GM03348 (cell line): Measurements from ENCODE around the gene IL1A.

Experiments
- DNase-seq: peaks from one replicate; pipeline ENCODE4 v3.0.0; 2012; ENCODE audit warnings: low spot score

The IL1A gene

DNA sequence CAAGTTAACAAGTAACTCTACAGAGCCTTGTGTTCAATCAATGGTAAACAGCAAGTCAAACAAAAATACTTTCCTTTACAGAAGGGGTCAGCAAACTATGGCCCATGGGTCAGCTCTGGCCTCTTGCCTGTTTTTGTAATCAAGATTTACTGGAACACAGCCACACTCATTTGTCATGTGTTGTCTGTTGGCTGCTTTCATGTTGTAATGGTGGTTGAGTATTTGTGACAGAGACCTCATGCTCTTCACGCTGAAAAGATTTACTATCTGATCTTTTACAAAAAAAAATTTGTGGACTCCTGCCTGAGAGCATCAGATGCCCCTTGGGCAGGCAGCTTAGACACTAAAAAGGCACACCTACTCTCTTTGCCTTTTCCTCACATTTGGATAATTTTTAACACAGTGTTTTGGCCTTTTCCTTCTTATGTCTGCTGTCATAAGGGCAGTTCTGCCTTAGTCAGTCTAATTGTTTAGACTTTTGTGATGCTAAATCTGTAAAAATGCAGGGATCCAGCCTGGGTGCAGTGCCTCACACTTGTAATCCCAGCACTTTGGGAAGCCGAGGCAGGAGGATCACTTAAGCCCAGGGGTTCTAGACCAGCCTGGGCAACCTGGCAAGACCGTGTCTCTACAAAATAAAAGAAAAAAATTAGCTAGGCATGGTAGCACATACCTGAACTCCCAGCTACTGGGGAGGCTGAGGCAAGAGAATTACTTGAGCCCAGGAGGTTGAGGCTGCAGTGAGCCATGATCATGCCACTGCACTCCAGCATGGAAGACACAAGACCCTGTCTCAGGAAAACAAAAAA is 34.0 kb upstream of the IL1A start:
- no peak for DNase-seq

DNA sequence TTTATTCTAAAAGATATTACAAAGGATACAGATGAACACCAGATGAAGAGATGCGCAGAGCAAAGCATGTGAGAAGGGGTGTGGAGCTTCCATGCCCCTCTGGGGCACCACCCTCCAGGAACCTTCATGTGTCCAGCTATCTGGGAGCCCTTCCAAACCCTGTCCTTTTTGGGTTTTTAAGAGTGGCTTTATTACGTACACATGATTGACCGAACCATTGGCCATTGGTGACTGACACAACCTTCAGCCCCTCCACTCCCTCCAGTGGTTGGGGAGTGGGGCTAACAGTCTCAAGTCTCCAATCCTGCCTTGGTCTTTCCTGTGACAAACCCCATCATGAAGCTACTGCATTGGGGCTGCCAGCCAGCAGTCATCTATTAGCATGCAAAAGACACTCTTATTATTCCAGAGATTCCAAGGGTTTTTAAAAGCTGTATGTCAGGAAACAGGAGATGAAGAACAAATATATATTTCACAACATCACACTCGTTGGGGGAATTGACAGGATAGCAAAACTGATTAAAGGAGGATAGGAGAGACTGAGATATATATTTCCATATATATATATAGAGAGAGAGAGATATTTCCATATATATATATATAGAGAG is 32.9 kb upstream of the IL1A start:
- DNase-seq, result no peak

DNA sequence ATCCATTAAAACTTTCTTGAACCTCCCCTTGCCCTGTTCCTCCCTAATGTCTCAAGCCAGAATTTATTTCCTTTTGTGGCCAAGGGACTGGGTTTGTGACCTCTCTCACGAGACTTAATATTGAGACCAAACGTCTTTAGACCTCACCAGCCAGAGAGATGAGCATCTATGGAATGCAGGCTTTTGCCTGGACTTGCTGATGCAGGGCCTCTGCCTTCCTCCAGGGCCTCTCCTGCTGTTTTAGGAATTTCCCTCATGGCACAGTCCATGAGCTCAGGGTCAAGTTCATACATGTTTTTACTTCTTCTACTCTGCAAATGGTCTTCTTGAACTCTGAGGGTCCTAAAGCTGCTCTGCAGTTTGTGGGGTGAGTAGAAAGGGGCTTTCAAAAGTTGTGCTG is 30.0 kb upstream of the IL1A start:
- peak; percentile 55 for DNase-seq

DNA sequence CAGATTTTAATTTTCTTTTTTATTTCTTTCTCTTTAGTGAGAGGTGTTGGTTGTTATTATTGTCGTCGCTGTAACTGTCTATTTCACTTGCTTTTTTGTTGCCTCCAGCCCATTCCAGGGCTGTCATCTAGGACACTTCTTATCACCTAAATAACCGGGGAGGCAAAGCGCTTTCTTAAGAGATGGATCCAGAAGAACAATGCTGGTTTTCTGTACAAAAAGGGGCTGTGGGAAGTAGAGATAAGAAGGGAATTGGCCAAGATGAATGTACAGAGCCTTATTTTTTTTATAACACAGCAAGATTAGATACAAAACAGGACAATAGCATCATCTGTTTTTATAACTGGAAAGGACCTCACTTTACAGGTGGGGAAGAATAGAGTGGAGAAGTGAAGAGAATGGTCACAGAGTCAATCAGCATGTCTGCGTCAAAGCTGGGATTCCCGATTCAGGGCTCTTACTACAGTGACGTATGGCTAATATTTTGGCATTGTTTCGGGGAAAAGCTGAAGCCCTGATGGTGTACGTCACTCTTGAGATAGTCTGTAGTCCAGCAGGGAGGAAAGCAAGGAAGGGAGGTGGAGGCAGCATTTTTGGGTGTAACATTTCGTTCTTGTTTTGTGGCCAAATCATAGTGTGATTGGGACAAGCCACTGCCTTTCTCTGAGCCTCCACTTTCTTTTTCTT is 29.1 kb upstream of the IL1A start:
- no peak for DNase-seq

DNA sequence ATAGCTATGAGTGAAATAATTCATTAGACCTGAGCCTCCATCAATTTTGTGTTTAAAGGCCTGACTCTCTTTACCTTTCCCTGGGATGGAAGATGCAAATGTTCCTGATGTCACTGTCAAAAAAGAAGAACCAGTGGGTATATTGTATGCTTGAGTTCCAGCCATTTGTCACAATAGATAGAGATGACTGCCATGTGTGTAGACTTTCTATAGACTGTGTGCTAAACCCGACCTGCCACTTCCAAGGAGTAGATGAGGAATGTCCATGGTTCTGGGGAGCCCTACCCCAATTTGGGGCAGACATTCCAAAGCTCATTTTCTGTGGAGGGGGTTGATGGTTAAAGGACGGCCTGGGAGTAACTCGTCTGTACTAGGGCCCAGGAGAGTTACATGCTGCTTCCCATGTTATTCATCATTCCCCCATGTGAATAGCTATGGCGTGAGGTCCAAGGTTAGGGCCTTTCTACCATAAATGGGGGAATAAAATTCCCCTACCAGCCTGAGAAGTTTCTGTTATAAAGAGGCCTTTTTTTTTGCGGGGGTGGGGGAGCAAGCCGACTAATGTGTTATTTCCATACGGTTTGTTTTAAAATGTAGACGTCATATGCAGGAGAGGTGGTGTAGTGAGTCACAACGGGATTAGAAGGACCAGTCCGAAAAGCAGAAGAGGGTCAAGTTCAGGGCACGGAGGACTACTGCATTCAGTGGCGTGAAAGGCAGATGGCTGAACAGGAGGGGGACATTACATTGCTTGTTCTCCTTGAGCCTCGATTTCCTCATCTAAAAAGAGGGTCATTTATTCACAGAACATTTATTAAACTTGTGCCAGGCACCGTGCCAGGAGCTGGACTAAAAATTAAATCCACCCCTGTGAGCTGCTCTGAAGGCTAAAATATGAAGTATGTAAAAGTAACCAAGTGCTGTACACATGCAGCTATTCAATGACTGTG is 28.3 kb upstream of the IL1A start:
- DNase-seq, result no peak

DNA sequence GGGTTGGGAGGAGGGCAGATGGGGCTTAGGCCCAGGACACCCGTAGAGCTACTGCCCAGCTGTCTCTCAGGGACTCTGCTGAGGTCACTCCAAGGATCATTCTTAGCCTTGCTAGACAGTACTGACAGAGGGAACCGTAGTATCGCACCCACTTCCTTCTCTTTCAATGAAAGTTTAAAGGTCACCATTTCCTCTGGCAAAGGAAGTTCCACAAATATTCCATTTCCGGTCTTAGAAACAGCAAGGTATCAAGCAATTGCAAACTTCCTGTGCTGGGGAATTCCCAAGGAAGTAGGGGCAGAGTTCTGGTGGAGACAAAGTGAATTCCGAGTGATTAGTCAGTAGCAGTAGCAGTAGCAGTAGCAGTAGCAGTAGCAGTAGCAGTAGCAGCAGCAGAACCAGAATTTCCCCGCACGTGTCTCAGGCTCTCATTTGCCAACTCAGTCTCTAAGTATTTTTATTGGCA is 27.6 kb upstream of the IL1A start:
- peak; percentile 70 for DNase-seq

DNA sequence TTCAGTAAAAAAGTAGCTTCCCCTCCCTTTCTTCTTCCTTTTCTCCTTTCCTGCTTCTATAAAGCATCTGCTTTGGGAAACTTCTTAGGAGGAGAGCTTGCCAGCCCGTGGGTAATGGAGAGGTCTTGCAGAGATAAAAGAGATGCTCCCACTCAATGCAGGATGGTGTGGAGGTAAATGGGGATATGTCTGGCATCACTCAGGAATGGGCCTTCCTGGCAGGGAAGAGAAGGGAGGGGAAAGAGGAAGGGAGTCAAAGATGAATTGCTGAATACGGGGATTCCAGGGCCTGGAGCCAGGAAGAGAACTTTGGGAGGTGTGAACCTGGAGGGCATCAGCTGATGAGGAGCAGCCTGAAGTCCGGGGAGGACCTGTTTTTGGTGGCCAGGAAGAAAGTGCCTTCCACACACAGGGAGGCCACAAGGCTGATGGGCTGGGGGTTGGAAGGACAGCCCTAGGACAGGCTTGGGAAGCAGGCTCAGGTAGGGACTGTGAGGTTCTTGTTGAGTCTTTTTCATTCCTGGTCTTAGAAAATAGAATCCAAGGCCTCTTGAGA is 27.1 kb upstream of the IL1A start:
- no peak for DNase-seq

DNA sequence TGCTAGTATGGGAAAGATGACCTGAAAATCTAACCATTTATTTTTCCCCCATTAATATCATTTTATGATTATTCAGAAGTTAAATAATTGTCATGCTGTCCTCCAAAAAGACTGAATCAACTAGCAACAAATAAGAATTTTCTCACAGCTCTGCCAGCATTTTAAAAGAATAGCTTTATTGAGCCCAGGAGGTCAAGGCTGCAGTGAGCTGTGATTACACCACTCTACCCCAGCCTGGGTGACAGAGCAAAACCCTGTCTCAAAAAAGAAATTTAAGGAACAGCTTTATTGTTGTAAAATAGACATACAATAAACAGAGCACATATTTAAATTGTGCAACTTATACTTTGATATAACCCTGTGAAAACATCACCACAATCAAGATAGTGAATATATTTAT is 24.8 kb upstream of the IL1A start:
- DNase-seq, result no peak

DNA sequence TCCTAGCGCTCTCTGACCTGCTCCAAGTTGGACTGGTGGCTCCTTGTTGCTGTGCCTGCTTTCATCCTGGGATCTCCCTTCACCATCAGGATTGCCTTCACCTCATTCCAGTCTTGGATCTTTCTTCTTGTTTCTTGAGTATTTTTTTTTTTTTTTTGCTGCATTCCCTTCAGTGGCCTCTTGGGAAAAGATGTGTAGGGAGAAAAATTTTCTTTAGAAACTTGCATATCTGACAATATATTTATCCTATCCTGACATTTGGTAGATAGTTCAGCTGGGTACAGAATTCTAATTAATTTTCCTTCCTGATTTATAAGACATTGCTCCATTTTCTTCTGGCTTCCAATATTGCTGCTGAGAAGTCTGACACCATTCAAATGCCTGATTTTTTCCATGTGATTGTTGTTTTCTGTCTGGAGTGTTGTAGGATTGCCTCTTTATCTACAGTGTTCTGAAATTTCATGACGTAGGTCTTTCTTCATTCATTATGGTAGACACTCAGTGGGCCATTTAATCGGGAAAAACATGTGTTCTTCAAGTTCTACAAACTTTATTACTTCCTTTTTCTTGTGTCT is 23.0 kb upstream of the IL1A start:
- no peak for DNase-seq

DNA sequence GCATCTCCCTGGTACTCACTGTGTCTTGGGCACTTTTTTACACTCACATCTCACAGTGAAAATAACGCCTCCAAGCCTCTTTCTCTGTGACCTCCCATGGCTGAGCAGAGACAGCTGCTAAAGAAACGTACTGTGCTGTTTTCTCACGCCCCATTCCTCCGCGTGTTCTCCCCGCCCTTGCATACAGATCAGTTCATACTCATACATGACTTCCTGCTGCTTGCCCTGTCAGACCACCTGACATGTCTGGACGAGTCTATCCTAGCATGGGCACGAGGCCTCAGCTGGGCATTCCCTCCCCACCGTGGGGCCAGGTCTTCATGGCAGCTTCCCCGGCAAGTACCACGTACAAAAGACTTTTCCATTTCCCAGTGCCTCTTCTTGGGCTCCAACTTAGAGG is 21.2 kb upstream of the IL1A start:
- no peak for DNase-seq

DNA sequence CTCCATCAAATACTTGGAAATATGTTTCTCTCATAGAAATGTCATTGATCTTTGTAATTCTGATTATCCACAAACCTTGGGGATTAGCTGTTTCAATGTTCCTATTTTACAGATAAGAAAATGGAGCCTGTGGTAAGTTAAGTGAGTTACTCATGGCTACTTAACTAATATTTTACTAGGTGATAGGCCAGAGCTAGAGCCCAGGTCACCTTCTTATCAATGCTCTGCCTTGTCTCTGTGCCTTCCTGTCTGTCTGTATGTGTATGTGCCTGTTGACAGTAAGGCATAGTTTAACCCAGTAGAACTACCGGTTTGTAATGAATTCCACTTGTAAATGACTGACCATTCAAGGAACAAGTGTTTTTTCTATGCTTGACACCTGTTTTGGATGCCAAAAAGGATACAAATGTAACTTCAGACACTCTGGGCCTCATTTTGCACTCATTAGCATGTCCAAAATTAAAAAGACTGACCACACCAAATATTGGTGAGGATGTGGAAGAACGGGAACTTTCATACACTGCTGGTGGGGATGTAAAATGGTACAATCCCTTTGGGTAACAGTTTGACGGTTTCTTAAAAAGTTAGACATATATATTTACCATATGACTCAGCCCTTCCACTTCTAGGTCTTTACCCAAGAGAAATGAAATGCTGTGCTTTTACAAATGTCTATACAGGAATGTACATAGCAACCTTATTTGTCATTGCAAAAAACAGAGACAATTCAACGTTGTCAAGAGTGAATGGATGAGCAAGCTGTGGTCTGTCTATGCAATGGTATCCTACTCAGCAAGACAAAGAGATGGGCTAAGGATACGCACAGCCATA is 19.6 kb upstream of the IL1A start:
- DNase-seq, result no peak

DNA sequence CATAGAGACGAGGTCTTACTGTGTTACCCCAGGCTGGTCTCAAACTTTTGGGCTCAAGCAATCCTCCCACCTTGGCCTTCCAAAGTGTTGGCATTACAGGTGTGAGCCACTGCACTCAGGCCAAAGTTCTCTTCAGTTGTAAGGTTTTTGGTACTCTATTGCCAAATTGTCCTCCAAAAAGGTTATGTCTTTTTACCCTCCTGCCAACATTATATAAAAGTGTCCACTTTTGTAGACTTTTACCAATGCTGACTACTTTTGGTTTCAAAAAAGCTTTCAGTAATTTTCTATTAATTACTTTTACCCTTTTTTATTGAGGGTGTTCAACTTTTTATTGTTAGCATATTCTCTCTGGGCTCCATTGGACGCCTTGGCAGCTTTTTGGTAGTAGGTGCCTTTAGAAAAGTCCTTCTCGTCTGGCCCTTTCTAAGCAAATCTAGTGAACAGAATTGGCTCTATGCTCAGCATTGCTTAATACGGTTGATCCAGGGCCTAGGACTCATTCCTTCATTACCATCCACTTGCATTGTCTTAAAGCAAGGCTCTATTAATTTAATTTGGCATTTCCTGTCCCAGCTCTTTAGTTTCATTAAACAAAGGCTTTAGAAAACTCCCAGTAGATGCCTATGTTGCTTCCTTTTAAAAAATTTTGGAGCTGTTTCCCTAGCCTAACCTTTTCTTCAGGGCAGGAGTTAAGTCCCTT is 16.7 kb upstream of the IL1A start:
- DNase-seq, result no peak

DNA sequence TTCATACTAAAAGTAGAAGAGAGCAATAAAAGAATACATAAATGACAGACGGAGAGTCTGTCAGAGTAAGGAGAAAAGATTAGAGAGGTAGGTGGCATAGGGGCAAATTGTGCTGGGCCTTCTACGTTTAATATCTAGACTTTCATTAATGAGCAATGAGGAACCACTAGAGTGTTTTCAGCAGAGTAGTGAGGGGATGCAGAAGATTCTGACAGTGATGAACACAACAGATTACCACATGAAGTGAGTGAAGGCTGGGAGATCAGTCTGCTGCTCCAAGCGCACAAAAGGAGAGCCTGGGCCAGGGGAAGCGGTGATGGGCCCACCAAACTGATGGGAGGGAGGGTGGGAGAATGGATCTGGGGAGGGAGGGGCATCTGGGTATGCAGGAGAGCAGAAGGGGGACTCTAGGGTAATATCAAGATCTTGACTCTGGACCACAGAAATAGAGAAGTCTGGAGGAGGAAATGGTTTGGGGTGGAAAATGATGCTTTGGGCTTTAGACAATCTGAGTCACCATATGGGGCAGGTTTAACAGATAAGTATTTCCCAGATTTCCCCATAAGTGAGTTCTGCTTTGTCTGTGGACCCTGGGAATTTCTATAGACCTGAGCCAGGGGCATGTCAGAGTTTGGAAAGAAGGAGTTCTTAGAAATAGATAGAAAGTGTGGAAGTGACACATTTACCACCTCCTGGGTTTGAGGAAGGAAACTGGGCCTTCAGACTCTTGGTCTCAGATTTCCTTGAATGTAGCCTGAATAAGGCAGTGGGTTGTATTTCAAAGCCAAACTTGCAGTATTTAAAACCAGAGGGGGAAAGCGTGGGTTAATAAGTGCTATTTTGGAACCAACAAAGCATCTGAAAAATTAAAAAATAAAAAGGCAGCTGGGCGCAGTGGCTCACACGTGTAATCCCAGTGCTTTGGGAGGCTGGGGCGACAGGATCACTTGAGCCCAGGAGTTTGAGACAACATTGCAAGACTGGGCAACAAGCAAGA is 15.0 kb upstream of the IL1A start:
- no peak for DNase-seq

DNA sequence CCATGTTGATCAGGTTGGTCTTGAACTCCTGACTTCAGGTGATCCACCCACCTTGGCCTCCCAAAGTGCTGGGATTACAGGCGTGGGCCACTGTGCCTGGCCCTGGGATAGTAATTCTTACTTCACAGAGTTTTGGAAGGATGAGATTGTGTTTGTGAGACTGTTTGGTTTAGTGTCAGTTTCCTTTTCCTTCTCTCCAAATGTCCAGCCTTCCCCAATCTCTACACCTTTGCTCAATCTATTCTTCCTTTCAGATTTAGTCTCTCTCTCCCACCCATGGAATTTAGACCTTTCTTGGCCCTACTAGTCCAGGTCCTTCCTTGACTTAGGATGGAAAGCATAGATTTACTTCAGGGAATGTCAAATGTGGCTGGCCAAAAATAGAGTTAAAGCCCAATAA is 12.2 kb upstream of the IL1A start:
- DNase-seq, result no peak

DNA sequence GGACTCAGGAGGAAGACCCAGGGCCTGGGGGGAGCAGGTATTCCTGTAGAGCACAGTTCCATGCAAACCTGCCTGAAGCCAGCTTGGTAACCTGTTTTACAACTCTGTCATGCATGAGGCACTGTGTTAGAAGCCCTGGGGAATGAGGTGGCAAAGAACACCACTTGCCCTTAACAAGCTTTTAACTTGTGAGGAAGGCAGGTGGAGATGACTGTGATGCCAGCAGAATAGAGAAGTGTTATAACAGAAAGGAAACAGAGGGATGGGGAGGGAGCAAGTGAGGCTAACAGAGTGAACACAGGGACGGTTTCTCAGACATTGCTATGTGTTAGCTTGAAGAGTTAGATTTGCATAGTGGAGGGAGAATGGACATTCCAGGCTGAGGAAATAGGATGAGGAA is 11.5 kb upstream of the IL1A start:
- DNase-seq, result no peak

DNA sequence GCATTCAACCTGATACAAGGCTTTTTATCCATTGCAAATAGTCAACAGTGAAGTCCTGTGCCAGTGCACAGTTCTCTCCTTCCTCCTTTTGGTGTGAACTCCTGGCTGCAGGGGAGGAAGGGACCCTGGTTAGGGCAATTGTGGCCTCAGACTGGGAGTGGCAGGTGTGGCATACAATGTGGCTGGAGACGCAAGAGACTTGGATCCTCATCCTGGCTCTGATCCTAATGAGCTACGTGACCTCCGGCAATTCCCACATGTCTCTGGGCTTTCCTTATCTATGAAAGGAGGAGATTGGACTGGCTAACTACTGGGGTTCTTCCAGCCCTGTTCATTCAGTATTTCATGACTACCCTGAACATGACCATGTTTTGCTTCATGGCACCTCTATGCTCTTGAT is 10.5 kb upstream of the IL1A start:
- no peak for DNase-seq

DNA sequence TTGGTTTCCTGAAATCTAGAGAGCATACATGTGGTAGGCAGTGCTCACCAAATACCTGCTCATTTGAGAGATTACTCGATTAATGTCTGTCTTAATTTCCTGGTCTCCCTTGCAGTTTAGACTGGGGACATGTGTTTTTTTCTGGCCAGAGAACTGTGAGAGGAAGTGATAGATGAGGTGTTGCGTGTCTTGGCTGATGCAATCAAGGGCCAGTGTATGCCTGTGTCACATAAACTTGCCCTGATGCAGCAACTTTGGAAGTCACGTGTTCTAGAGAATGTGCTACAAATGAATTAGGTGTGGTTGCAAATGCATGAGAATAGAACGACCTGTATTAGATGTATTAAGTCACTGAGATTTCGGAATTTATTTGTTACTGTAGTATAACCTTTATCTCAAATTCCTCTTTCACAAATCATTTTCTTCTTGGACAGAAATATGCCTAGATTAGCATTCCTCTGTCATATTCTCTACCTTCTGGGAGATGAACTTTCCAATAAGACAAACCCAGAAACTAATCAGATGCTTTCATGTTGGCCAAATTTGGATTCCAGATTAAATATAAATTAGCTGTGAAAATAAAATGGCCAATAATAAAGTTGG is 9.9 kb upstream of the IL1A start:
- peak; percentile 75 for DNase-seq

DNA sequence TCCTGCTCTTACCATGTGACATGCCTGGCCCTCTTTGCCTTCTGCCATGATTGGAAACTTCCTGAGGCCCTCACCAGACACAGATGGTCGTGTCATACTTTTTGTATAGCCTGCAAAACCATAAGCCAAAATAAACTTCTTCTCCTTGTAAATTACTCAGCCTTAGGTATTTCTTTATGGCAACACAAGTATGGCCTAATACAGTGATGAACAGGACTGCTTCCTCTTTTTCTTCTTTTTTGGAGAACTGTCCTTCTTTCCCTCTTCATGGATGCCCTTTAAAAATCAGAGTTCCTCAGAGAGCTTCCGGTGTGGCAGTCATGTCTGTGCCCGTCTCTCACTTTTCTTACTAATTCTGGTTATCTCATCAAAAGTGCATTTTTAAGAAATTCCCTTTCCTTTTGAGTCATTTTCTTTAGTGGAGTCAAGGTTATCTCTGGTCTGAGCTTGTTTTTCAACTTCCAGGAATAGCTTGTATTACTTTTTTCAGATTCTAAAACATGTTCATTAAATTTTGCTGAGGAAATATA is 9.2 kb upstream of the IL1A start:
- no peak for DNase-seq
